ENCODE measurements around the gene CAB39L. TPM values are rescaled to one million over a fixed set of nuclear protein-coding genes. Genes with fewer than 3 reads are reported as not detected.

The CAB39L gene
- polyA plus RNA-seq, 2 of the 4 experiments (the other 2 are of a cell fraction): 2.3 to 5.2 TPM

DNA sequence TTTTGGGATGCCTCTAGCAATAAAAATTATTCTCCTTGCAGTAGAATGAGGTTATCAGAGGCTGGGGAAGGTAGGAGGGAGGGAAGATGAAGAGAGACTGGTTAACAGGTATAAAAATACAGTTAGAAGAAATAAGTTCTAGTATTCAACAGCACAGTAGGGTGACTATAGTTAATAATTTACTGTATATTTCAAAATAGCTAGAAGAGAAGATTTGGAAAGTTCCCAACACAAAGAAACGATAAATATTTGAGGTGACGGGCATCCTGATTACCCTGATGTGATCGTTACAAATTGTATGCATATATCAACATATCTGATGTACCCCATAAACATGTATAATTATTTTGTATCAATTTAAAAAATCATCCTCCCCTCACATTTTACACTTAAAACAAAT, 102.3 kb downstream of the CAB39L start:
- POLR2A ChIA-PET: no interaction called here
- no peaks in the 10 kb centered on the region for H3K9me3 ChIP-seq
- WGBS (ENCODE audit: missing lambda C conversion rate): 84% methylated on average over 3 of the region's 3 CpGs
- no peak for FAIRE-seq
- CTCF ChIA-PET: no interaction called here
- H3K4me3 ChIP-seq: no peak overlapping the region
- no peak overlapping the region for H3K4me2 ChIP-seq
- no peak for ATAC-seq
- no peak for DNase-seq (ENCODE audit: low read depth in 1 of 2, low spot score in 1 of 2)
- no peaks in the 10 kb centered on the region for H3K4me1 ChIP-seq
- TF ChIP-seq TFCP2L1 (CRISPR knock-in tag; IDR thresholded peaks at IDR 0.05): no peak
- no peak for TF ChIP-seq CBX2 (IDR thresholded peaks at IDR 0.05; ENCODE audit: borderline replicate concordance, low read depth)
- no peak for TF ChIP-seq FOSL2 (IDR thresholded peaks at IDR 0.05)
- no peak for TF ChIP-seq FOSL2 (CRISPR knock-in tag; IDR thresholded peaks at IDR 0.05)
- TF ChIP-seq PHF8 (IDR thresholded peaks at IDR 0.05; ENCODE audit: borderline replicate concordance, low read depth): no peak
- no peak for TF ChIP-seq HOXA7 (CRISPR knock-in tag; IDR thresholded peaks at IDR 0.05)
- TF ChIP-seq, protein P1, sequence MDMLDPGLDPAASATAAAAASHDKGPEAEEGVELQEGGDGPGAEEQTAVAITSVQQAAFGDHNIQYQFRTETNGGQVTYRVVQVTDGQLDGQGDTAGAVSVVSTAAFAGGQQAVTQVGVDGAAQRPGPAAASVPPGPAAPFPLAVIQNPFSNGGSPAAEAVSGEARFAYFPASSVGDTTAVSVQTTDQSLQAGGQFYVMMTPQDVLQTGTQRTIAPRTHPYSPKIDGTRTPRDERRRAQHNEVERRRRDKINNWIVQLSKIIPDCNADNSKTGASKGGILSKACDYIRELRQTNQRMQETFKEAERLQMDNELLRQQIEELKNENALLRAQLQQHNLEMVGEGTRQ (IDR thresholded peaks at IDR 0.05): no peak
- TF ChIP-seq TP53 (CRISPR knock-in tag; IDR thresholded peaks at IDR 0.05): no peak
- no peak for TF ChIP-seq MAZ (IDR thresholded peaks at IDR 0.05; ENCODE audit: borderline replicate concordance, low read depth, low read length)
- no peak for TF ChIP-seq MYC (IDR thresholded peaks at IDR 0.05; ENCODE audit: borderline replicate concordance, low read length)
- TF ChIP-seq, protein P2, sequence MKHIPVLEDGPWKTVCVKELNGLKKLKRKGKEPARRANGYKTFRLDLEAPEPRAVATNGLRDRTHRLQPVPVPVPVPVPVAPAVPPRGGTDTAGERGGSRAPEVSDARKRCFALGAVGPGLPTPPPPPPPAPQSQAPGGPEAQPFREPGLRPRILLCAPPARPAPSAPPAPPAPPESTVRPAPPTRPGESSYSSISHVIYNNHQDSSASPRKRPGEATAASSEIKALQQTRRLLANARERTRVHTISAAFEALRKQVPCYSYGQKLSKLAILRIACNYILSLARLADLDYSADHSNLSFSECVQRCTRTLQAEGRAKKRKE (CRISPR knock-in tag; IDR thresholded peaks at IDR 0.05; ENCODE audit: low read depth): no peak
- no peak for TF ChIP-seq EHMT2 (IDR thresholded peaks at IDR 0.05; ENCODE audit: low read depth)
- no peak for TF ChIP-seq BHLHE40 (IDR thresholded peaks at IDR 0.05; ENCODE audit: low read depth, low read length)
- no peak for TF ChIP-seq RAD21 (conservative IDR thresholded peaks at IDR 0.05 in 1 of 2, IDR thresholded peaks at IDR 0.05 in 1 of 2)
- no peak for TF ChIP-seq CHD4 (IDR thresholded peaks at IDR 0.05; ENCODE audit: borderline replicate concordance)
- TF ChIP-seq KDM1A (IDR thresholded peaks at IDR 0.05; ENCODE audit: low read depth): no peak
- TF ChIP-seq ZFP36 (IDR thresholded peaks at IDR 0.05; ENCODE audit: borderline replicate concordance, partially characterized antibody): no peak
- no peak for TF ChIP-seq EP300 (IDR thresholded peaks at IDR 0.05)
- TF ChIP-seq JUN (IDR thresholded peaks at IDR 0.05): no peak
- no peak overlapping the region for H3K27ac ChIP-seq

DNA sequence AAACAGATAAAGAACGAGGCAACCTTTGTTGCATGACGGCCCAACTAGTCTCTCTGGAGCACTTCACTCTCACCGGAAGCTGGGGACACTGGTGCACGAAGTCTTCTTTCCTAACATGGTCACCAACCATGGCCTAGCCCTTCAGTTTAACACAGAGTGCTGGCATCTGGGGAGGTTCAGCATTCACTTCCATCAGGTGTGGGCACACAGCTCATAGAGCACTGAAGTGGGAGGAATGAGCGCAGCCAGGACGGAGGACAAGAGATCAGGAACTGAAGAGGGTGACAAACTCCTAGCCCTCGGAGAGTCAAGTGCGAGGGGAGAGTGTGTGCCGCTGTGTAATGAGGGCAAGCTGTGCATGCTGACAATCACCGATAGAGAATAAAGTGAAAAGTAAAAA, 103.7 kb downstream of the CAB39L start:
- FAIRE-seq (no peak), ATAC-seq (no peak), DNase-seq (ENCODE audit: low read depth in 1 of 2, low spot score in 1 of 2) (no peak)
- 88% methylated on average over 10 of the region's 10 CpGs for WGBS (ENCODE audit: missing lambda C conversion rate)
- Histone ChIP-seq H3K4me1 (no peaks in the 10 kb centered on the region), H3K9me3 (no peaks in the 10 kb centered on the region), H3K27ac (no peak overlapping the region), H3K4me2 (no peak overlapping the region), H3K4me3 (no peak overlapping the region)
- POLR2A ChIA-PET: no interaction called here
- TF ChIP-seq RARB (CRISPR knock-in tag; IDR thresholded peaks at IDR 0.05) (no peak), PHF8 (IDR thresholded peaks at IDR 0.05; ENCODE audit: borderline replicate concordance, low read depth) (no peak), HOXB13 (CRISPR knock-in tag; IDR thresholded peaks at IDR 0.05; ENCODE audit: low read depth) (no peak), EHF (CRISPR knock-in tag; IDR thresholded peaks at IDR 0.05) (no peak), JUNB (IDR thresholded peaks at IDR 0.05) (no peak), ZNF302 (CRISPR knock-in tag; IDR thresholded peaks at IDR 0.05) (no peak), RNF2 (IDR thresholded peaks at IDR 0.05; ENCODE audit: borderline replicate concordance, low read depth) (no peak), HDAC2 (IDR thresholded peaks at IDR 0.05) (no peak), RCOR1 (IDR thresholded peaks at IDR 0.05; ENCODE audit: low read depth, low read length) (no peak), KDM5A (IDR thresholded peaks at IDR 0.05) (no peak), NFE2L2 (conservative IDR thresholded peaks at IDR 0.05; ENCODE audit: low read length) (no peak), TP53 (CRISPR knock-in tag; IDR thresholded peaks at IDR 0.05) (no peak), BHLHE40 (IDR thresholded peaks at IDR 0.05; ENCODE audit: low read depth, low read length) (no peak), TFCP2L1 (CRISPR knock-in tag; IDR thresholded peaks at IDR 0.05) (no peak), MYC (IDR thresholded peaks at IDR 0.05; ENCODE audit: borderline replicate concordance, low read length) (no peak)
- TF ChIP-seq, protein P3, sequence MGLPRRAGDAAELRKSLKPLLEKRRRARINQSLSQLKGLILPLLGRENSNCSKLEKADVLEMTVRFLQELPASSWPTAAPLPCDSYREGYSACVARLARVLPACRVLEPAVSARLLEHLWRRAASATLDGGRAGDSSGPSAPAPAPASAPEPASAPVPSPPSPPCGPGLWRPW (IDR thresholded peaks at IDR 0.05): no peak
- TF ChIP-seq, protein P2 (CRISPR knock-in tag; IDR thresholded peaks at IDR 0.05; ENCODE audit: low read depth): no peak
- TF ChIP-seq, protein P4, sequence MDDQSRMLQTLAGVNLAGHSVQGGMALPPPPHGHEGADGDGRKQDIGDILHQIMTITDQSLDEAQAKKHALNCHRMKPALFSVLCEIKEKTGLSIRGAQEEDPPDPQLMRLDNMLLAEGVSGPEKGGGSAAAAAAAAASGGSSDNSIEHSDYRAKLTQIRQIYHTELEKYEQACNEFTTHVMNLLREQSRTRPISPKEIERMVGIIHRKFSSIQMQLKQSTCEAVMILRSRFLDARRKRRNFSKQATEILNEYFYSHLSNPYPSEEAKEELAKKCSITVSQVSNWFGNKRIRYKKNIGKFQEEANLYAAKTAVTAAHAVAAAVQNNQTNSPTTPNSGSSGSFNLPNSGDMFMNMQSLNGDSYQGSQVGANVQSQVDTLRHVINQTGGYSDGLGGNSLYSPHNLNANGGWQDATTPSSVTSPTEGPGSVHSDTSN (IDR thresholded peaks at IDR 0.05): no peak
- TF ChIP-seq, protein P5, sequence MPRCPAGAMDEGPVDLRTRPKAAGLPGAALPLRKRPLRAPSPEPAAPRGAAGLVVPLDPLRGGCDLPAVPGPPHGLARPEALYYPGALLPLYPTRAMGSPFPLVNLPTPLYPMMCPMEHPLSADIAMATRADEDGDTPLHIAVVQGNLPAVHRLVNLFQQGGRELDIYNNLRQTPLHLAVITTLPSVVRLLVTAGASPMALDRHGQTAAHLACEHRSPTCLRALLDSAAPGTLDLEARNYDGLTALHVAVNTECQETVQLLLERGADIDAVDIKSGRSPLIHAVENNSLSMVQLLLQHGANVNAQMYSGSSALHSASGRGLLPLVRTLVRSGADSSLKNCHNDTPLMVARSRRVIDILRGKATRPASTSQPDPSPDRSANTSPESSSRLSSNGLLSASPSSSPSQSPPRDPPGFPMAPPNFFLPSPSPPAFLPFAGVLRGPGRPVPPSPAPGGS (IDR thresholded peaks at IDR 0.05): no peak
- CTCF ChIA-PET: no interaction called here
